ENCODE data around the gene CLDN2.

Gene CLDN2

GRCh38 chrX:106939566-106939965 lies 19.4 kb downstream of the CLDN2 start:
- Histone ChIP-seq H4K20me1 (ENCODE audit: low read depth, low read length) (no peaks in the 10 kb centered on the region), H3K4me2 (ENCODE audit: low read depth, low read length, poor library complexity, severe bottlenecking) (no peak overlapping the region), H3F3A (ENCODE audit: insufficient read depth) (no peaks in the 10 kb centered on the region), H3K36me3 (ENCODE audit: low read length) (no peaks in the 10 kb centered on the region), H3K9me3 (ENCODE audit: insufficient read depth, low read length) (no peaks in the 10 kb centered on the region), H3K4me3 (ENCODE audit: insufficient read depth, low read length, poor library complexity, severe bottlenecking) (no peak overlapping the region), H3K27ac (ENCODE audit: low read depth, low read length) (no peak overlapping the region), H3K27me3 (ENCODE audit: low read length) (no peaks in the 10 kb centered on the region), H3K9ac (ENCODE audit: low read length) (no peak overlapping the region), H3K9me2 (replicated peaks; ENCODE audit: insufficient read depth, low read length) (no peaks in the 10 kb centered on the region), H3K79me2 (ENCODE audit: insufficient read depth, low read length) (no peaks in the 10 kb centered on the region), H2AFZ (ENCODE audit: low read depth, low read length, severe bottlenecking) (no peak overlapping the region)
- no peak for TF ChIP-seq EZH2phosphoT487 (conservative IDR thresholded peaks at IDR 0.05; ENCODE audit: low read length)
- TF ChIP-seq CTCF (IDR thresholded peaks at IDR 0.05; ENCODE audit: insufficient read depth, low read length, poor library complexity, severe bottlenecking) = no peak

GRCh38 chrX:106940068-106940467 lies 19.9 kb downstream of the CLDN2 start:
- Histone ChIP-seq H3K27me3 (ENCODE audit: low read length) (no peaks in the 10 kb centered on the region), H3K27ac (ENCODE audit: low read depth, low read length) (no peak overlapping the region), H3K4me3 (ENCODE audit: insufficient read depth, low read length, poor library complexity, severe bottlenecking) (no peak overlapping the region)

GRCh38 chrX:106946464-106946863 lies 26.3 kb downstream of the CLDN2 start:
- no peaks in the 10 kb centered on the region for H3K9me3 ChIP-seq (ENCODE audit: insufficient read depth, low read length)
- H3F3A ChIP-seq (ENCODE audit: insufficient read depth) = no peaks in the 10 kb centered on the region
- no peak for TF ChIP-seq CTCF (IDR thresholded peaks at IDR 0.05; ENCODE audit: insufficient read depth, low read length, poor library complexity, severe bottlenecking)
- TF ChIP-seq EZH2phosphoT487 (conservative IDR thresholded peaks at IDR 0.05; ENCODE audit: low read length) = no peak
- H3K4me2 ChIP-seq (ENCODE audit: low read depth, low read length, poor library complexity, severe bottlenecking) = no peak overlapping the region
- H3K36me3 ChIP-seq (ENCODE audit: low read length) = no peaks in the 10 kb centered on the region
- H2AFZ ChIP-seq (ENCODE audit: low read depth, low read length, severe bottlenecking) = no peak overlapping the region
- H3K79me2 ChIP-seq (ENCODE audit: insufficient read depth, low read length) = no peaks in the 10 kb centered on the region
- no peak overlapping the region for H3K9ac ChIP-seq (ENCODE audit: low read length)
- no peaks in the 10 kb centered on the region for H3K9me2 ChIP-seq (replicated peaks; ENCODE audit: insufficient read depth, low read length)
- no peaks in the 10 kb centered on the region for H4K20me1 ChIP-seq (ENCODE audit: low read depth, low read length)
- no peak overlapping the region for H3K27ac ChIP-seq (ENCODE audit: low read depth, low read length)
- no peaks in the 10 kb centered on the region for H3K27me3 ChIP-seq (ENCODE audit: low read length)
- no peak overlapping the region for H3K4me3 ChIP-seq (ENCODE audit: insufficient read depth, low read length, poor library complexity, severe bottlenecking)

More at GRCh38 chrX:106940068-106940467, 19.9 kb downstream of the CLDN2 start:
- TF ChIP-seq CTCF (IDR thresholded peaks at IDR 0.05; ENCODE audit: insufficient read depth, low read length, poor library complexity, severe bottlenecking) (no peak), EZH2phosphoT487 (conservative IDR thresholded peaks at IDR 0.05; ENCODE audit: low read length) (no peak)
- Histone ChIP-seq H4K20me1 (ENCODE audit: low read depth, low read length) (no peaks in the 10 kb centered on the region), H3K9me2 (replicated peaks; ENCODE audit: insufficient read depth, low read length) (no peaks in the 10 kb centered on the region), H3K36me3 (ENCODE audit: low read length) (no peaks in the 10 kb centered on the region), H3K4me2 (ENCODE audit: low read depth, low read length, poor library complexity, severe bottlenecking) (no peak overlapping the region), H2AFZ (ENCODE audit: low read depth, low read length, severe bottlenecking) (no peak overlapping the region), H3F3A (ENCODE audit: insufficient read depth) (no peaks in the 10 kb centered on the region), H3K9ac (ENCODE audit: low read length) (no peak overlapping the region), H3K9me3 (ENCODE audit: insufficient read depth, low read length) (no peaks in the 10 kb centered on the region), H3K79me2 (ENCODE audit: insufficient read depth, low read length) (no peaks in the 10 kb centered on the region)
